ENCODE measurements around the gene IGSF8.
A peak's percentile ranks its signal among the peaks of the same experiment; 100 is the strongest.

DNA sequence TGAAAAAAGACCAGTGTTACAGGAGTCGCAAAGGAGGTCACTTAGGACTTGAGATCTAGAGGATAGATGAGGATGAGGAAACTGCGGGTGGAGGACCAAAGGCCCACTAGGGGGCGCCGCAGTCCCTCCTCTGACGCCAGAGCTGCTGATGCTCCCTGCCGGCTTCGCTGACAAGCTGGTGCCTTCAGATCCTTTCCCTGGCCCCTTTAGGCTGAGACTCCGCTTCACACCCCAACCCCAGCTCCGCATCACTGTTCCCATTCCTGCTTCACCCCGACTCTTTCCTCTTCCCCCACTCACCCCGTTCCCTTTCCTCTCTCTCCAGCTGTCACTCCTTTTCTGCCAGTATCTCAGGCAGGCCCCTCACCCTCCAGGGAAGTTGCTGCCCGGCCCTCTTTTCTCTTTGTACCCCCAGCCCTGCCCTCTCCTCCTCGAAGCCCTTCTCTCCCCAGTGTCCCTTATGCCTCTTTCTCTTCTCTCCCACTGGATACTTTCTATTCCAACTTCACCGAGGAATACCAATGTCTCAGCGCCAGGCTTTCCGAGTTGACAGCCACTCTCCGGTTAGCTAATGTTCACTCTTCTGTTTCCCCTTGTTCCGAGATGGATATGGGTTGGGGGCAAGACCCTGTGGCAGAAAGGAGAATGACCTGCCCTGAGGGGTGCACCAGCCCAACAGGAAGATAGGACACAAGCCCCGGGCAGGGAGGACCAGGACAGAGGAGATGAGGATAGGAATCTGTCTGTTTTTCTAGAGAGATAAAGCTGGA, 12.5 kb downstream of the IGSF8 start:
- TF ChIP-seq, protein P1, sequence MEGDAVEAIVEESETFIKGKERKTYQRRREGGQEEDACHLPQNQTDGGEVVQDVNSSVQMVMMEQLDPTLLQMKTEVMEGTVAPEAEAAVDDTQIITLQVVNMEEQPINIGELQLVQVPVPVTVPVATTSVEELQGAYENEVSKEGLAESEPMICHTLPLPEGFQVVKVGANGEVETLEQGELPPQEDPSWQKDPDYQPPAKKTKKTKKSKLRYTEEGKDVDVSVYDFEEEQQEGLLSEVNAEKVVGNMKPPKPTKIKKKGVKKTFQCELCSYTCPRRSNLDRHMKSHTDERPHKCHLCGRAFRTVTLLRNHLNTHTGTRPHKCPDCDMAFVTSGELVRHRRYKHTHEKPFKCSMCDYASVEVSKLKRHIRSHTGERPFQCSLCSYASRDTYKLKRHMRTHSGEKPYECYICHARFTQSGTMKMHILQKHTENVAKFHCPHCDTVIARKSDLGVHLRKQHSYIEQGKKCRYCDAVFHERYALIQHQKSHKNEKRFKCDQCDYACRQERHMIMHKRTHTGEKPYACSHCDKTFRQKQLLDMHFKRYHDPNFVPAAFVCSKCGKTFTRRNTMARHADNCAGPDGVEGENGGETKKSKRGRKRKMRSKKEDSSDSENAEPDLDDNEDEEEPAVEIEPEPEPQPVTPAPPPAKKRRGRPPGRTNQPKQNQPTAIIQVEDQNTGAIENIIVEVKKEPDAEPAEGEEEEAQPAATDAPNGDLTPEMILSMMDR (IDR thresholded peaks at IDR 0.05), result peak; percentile 50 to 64 (median 51)
- TF ChIP-seq POLR2A (IDR thresholded peaks at IDR 0.05), result no peak
